Tibial artery (tissue), 4 donors: Measurements from ENCODE around the gene MYLK.

Source experiments
- DNase-seq, 2 donors: peaks; one replicate each; pipeline ENCODE4 v3.0.0-alpha.2; 2019
- H3K27ac ChIP-seq, 2 donors: fragments of 200-600 bp; sonication (generic) in 1 of 2; 1 replicate in 1 of 2; 2 replicates in 1 of 2; pipeline ENCODE4 v1.5.1; 2018 to 2019; ENCODE audit warnings: mild to moderate bottlenecking in 1 of 2
- H3K27me3 ChIP-seq, 2 donors: fragments of 200-600 bp; sonication (generic) in 1 of 2; one replicate each; pipeline versions ENCODE4 v1.5.1 to v1.6.0; 2016 to 2019
- H3K36me3 ChIP-seq, 3 donors: fragments of 200-600 bp; sonication (generic) in 2 of 3; one replicate each; pipeline ENCODE4 v1.5.1; 2016 to 2019; ENCODE audit warnings: mild to moderate bottlenecking in 2 of 3
- H3K4me1 ChIP-seq, 4 donors: fragments of 200-600 bp; sonication (generic) in 2 of 4; 1 replicate in 3 of 4; 2 replicates in 1 of 4; pipeline ENCODE4 v1.5.1; 2016 to 2019
- H3K4me3 ChIP-seq, 2 donors: fragments of 200-600 bp; sonication (generic) in 1 of 2; 1 replicate in 1 of 2; 2 replicates in 1 of 2; pipeline ENCODE4 v1.5.1; 2018 to 2019; ENCODE audit warnings: mild to moderate bottlenecking in 2 of 2
- H3K9me3 ChIP-seq, 3 donors: fragments of 200-600 bp; sonication (generic) in 1 of 3; one replicate each; pipeline ENCODE4 v1.5.1; 2016 to 2019
- intact Hi-C: fragments of 100-400 bp; cut with DNase I; formaldehyde crosslinking; loops from one replicate; pipeline ENCODE4 v1.15.0; 2023; ENCODE audit warnings: low total_unique reads
- TF ChIP-seq, protein P1 (sequence below), 2 experiments: fragments of 200-600 bp in 1 of 2; fragments of 450-650 bp in 1 of 2; IDR thresholded peaks; one replicate each; pipeline ENCODE4 v1.5.1; 2017 to 2019; ENCODE audit warnings: antibody characterized with exemption in 2 of 2, mild to moderate bottlenecking in 1 of 2, moderate library complexity in 1 of 2

Gene MYLK

DNA sequence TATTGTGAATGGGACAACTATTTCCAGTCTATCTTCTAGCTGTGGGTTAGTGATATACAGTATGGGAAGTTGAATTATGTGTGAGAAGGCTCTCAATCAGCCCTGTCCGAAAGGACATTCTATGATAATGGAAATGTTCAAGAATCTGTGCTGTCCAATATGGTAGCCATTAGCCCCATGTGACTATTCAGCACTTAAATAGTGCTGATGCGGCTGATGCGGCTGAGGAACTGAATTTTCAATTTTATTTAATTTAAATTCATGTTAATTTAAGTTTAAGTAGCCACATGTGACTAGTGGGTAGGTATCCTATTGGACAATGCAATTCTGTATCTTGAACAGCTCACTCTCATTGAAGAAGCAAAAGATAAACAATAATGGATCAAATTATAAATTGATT is 98.5 kb downstream of the MYLK start:
- Histone ChIP-seq H3K27me3 (no peaks in the 10 kb centered on the region), H3K4me1 (peaks cover 0 to 39% (median 7%) of the 10 kb centered on the region in 4 donors), H3K4me3 (no peak overlapping the region), H3K9me3 (no peaks in the 10 kb centered on the region), H3K36me3 (peaks cover 0 to 8% (median 0%) of the 10 kb centered on the region in 3 donors), H3K27ac (no peak overlapping the region)
- TF ChIP-seq, protein P1, sequence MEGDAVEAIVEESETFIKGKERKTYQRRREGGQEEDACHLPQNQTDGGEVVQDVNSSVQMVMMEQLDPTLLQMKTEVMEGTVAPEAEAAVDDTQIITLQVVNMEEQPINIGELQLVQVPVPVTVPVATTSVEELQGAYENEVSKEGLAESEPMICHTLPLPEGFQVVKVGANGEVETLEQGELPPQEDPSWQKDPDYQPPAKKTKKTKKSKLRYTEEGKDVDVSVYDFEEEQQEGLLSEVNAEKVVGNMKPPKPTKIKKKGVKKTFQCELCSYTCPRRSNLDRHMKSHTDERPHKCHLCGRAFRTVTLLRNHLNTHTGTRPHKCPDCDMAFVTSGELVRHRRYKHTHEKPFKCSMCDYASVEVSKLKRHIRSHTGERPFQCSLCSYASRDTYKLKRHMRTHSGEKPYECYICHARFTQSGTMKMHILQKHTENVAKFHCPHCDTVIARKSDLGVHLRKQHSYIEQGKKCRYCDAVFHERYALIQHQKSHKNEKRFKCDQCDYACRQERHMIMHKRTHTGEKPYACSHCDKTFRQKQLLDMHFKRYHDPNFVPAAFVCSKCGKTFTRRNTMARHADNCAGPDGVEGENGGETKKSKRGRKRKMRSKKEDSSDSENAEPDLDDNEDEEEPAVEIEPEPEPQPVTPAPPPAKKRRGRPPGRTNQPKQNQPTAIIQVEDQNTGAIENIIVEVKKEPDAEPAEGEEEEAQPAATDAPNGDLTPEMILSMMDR (IDR thresholded peaks at IDR 0.05), result no peak
- intact Hi-C loops, result no loop called here
- no peak for DNase-seq

DNA sequence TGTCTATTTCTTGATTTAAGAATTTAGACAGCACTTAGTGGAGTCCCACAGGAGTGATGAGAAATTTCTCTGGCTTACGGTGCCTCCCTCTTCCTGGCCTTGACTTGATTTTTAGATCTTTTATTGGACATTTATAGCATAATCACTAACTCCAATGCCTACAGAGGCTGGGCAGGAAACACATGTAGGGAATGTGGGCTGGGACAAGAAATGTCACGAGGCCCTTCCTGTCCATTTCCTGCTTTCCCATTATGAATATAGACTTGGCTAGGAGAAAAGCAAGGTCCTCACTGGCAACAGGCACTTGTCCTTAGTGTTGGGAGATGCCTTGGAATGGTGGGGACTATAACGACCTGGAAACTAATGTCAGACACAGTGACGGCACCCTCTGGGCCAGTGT is 100.3 kb downstream of the MYLK start:
- no peaks in the 10 kb centered on the region for H3K27me3 ChIP-seq
- DNase-seq, result no peak
- peaks cover 0 to 54% (median 23%) of the 10 kb centered on the region in 4 donors for H3K4me1 ChIP-seq
- H3K27ac ChIP-seq, result peak overlapping the region in 1 of 2 donors; percentile 34
- H3K36me3 ChIP-seq, result no peaks in the 10 kb centered on the region
- TF ChIP-seq, protein P1 (IDR thresholded peaks at IDR 0.05), result no peak
- intact Hi-C loops, result no loop called here
- H3K4me3 ChIP-seq, result no peak overlapping the region
- no peaks in the 10 kb centered on the region for H3K9me3 ChIP-seq

DNA sequence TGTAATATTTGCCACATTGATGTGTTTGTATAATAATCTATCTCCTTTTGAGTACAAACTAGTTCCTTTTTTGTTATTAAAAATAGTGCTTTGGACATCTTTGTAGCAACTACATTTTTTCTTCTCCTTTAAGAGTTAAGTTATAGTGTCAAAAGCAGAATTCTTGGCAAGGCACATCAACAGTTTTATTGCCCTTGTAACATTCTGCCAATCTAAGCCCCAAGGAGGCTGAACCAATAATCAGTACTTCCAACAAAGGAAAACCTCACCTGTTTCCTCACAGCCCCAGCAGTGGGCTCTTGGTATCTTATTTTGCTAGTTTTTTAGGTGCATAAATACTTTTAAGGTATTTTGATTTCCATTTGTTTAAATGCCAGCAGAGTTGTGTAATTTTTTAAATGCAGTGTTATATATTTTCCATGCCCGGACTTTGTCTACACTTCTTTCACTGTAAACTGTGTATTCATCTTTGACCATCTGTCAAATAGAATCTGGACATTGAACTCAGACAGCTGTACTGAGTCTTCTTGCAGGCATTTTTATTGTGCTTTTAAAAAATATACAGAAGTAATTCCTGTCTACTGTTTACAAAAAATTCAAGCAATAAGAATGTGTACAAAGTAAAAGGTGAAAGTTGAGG is 101.0 kb downstream of the MYLK start:
- Histone ChIP-seq H3K36me3 (no peaks in the 10 kb centered on the region), H3K9me3 (no peaks in the 10 kb centered on the region), H3K27me3 (no peaks in the 10 kb centered on the region), H3K4me1 (peaks cover 0 to 59% (median 28%) of the 10 kb centered on the region in 4 donors), H3K4me3 (no peak overlapping the region), H3K27ac (peak overlapping the region; percentile 23 to 34)
- TF ChIP-seq, protein P1 (IDR thresholded peaks at IDR 0.05), result no peak
- DNase-seq, result no peak
- intact Hi-C loops, result no loop called here

DNA sequence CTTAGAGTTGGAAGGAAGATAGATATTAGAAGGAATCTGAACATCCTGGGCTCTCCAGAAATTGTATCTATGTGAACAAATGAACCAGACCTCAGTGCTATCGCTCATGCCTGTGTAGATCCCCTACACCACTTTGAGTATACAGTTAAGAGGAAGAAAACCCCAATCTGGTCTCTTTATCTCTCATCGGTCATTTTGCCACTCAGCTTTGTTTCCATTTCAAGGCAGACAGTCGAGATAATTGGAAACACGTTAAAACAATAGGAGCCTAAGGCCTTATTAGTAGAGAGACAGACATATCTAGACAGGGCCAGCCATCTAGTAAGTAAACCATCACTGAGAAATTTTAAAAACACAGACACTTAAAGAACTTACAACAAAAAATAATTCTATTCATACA is 101.6 kb downstream of the MYLK start:
- intact Hi-C loops, result no loop called here
- no peaks in the 10 kb centered on the region for H3K36me3 ChIP-seq
- H3K4me3 ChIP-seq, result no peak overlapping the region
- peak overlapping the region in 1 of 2 donors; percentile 34 for H3K27ac ChIP-seq
- TF ChIP-seq, protein P1 (IDR thresholded peaks at IDR 0.05), result no peak
- peaks cover 0 to 59% (median 28%) of the 10 kb centered on the region in 4 donors for H3K4me1 ChIP-seq
- no peaks in the 10 kb centered on the region for H3K9me3 ChIP-seq
- H3K27me3 ChIP-seq, result no peaks in the 10 kb centered on the region
- no peak for DNase-seq

DNA sequence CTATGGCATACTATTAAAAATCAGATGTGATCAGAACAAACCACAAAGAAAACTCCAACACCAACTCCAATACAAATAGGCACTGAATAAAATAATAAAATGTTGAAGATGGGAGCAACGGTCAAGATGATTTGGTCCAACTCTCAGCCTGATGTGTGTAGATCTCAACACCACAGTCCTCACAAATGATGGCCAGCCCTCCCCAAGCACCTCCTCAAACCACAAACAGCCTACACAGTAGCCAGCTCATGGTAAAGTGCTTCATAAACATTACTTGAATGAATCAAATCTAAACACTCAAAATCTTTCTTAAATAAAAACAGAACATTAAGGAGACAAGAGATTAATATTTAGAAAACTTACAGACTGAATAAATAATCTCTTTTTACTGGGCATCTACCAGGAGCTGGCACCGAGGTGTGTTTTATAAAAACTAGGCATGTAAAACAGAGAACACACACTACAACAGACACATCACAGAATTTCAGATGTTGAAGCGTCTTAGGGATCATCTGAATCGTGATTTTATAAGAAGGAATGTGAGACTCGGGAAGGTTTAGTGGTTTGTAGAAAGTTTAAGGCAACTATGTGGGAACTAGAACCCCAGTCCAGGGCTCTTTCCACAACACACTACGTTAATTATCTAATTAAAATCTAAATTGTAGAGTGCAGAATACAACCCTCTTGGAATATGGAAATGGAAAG is 102.4 kb downstream of the MYLK start:
- TF ChIP-seq, protein P1 (IDR thresholded peaks at IDR 0.05), result no peak
- Histone ChIP-seq H3K9me3 (no peaks in the 10 kb centered on the region), H3K27ac (peak overlapping the region in 1 of 2 donors; percentile 34), H3K27me3 (no peaks in the 10 kb centered on the region), H3K4me3 (no peak overlapping the region), H3K36me3 (no peaks in the 10 kb centered on the region), H3K4me1 (peaks cover 0 to 59% (median 28%) of the 10 kb centered on the region in 4 donors)
- DNase-seq, result no peak
- intact Hi-C loops, result no loop called here
